GM13976 (cell line): ENCODE measurements around the gene BASP1.
A peak's percentile ranks its signal among the peaks of the same experiment; 100 is the strongest.

Experiments
- DNase-seq: peaks from one replicate; pipeline ENCODE4 v3.0.0; 2012; ENCODE audit warnings: low spot score
- CTCF ChIP-seq: IDR thresholded peaks from 2 replicates; pipeline ENCODE4 v1.5.1; 2012; ENCODE audit warnings: borderline replicate concordance, mild to moderate bottlenecking; ENCODE audit not compliant: insufficient read depth; ENCODE audit errors: extremely low read depth, missing control alignments, control extremely low read depth
- in situ Hi-C: fragments of 300-500 bp; cut with MboI; formaldehyde crosslinking; loops from one replicate; pipeline ENCODE4 v1.12.0; 2022; ENCODE audit warnings: low sequenced_read_pairs, mixed read lengths, inconsistent platforms; ENCODE audit not compliant: unreplicated experiment

BASP1 gene

DNA sequence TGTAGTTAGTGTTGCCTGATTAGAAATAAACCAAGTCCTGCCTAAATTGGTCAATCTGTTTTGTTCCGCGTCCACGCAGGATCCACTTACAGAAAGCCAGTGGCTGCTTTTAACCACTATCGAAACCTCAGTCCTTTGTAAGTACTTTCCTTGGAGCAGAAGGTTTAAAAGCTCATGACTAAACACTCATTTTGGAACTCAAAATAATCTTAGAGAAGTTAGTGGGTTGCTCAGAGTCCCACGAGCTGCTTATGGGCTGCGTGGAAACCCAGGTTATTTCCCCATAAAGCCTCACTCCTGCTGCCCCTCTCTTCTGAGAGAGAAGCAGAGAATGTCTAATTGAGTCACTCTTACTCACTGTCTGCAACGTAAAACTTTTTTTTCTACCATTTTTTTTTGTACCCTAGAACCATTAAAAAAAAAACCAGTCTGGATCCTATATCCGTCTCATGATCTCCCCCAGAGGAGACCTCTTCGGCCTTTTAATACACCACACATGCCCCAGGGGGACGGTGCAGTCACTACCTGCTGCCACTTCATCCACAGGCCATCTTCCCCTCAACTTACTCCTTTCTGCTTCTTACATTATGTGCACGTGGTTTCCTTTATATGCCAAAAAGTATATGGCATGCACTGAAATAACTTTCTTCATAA is 7.6 kb downstream of the BASP1 start:
- in situ Hi-C loops = loop anchor here (10.0 to 25.0 kb wide), 2 partner anchors 50 to 887 kb away; no protein-coding TSS in a partner anchor
- TF ChIP-seq CTCF = no peak
- DNase-seq = peak; percentile 41

GRCh38 chr5:17225520-17225919 is 8.1 kb downstream of the BASP1 start:
- no peak for TF ChIP-seq CTCF
- no peak for DNase-seq
- in situ Hi-C loops = loop anchor here (10.0 kb wide), 1 partner anchor 49 kb away; no protein-coding TSS in a partner anchor

DNA sequence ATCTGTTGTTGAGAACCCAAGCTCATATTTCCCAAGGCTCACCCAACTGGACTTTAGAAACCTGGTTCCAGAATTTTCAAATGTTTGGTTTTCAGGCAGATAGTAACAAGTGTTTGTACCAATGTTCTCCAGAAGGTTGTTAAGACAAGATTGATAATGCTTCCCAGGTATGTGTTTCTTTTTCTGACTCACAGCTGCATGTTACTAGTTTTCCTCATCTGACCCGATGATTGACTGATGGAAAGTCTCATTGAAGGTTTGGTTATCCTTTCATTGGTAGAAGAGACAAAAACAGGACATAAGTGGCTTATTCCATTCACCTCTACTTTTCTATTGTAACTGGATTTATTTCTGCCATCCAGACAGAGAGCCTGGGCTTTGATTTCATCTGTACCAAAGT is 10.4 kb downstream of the BASP1 start:
- TF ChIP-seq CTCF = no peak
- in situ Hi-C loops = loop anchor here (10.0 kb wide), 1 partner anchor 47 kb away; no protein-coding TSS in a partner anchor
- DNase-seq = no peak

DNA sequence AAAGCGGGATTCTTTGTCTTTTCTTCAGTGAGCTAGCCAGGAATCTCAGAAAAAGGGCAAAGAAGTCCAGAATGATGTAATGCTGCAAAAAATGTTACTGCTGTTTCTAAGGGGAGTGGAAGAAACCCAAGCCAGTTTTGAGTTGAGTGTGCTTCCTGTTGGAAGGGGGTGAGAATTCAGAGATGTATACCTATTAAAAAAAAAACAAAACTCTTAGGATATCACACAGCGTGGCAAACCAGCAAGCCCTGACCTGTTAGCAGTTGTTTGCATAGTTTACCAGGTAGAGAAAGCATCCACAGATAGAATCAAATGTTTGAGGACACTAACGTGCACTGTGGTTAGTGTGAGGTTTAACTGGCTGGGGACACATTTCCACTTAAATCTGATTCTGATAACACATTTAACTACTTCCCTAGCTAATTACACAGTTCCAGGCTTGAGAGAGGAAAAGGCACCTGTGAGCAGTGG is 11.4 kb downstream of the BASP1 start:
- in situ Hi-C loops = loop anchor here (10.0 kb wide), 1 partner anchor 46 kb away; no protein-coding TSS in a partner anchor
- TF ChIP-seq CTCF = no peak
- DNase-seq = peak; percentile 32

DNA sequence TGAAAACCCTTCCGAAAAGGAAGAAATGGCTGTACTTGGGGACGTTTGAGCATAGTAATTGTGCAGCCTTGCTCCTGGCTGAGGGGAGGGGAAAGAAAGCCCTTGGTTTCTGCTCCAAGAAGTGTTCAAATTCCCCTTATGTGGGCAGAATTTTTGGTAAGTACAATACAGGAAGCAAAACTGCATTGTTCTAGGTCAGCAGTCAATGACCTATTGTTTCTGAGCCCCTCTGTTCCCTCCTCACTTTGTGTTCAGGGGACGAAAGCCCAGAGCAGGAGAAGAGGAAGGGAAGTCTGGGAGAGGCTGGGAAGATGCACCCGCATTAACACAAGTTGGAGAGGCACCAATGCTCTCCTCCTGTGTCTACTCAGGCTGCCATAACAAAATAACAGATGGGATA is 11.9 kb downstream of the BASP1 start:
- TF ChIP-seq CTCF = no peak
- DNase-seq = peak; percentile 42
- in situ Hi-C loops = loop anchor here (10.0 kb wide), 1 partner anchor 45 kb away; no protein-coding TSS in a partner anchor

- DNase-seq = no peak
- in situ Hi-C loops = no loop called here
- TF ChIP-seq CTCF = no peak
Observed at GRCh38 chr5:17230191-17230590, 12.8 kb downstream of the BASP1 start.
